ENCODE results near the gene C12orf54. TPM values are rescaled to one million over a fixed set of nuclear protein-coding genes. Genes with fewer than 3 reads are reported as not detected.
A peak's percentile ranks its signal among the peaks of the same experiment; 100 is the strongest.
"Not testable (repeated sequence)": the region's sequence is repeated elsewhere in the genome, so short reads cannot be mapped to it uniquely, and the experiment has no call there.

The C12orf54 gene
- total RNA-seq, 2 experiments from 2014 or later: not detected

- no peaks in the 10 kb centered on the region for H3K9me3 ChIP-seq (ENCODE audit: low read length)
- no peaks in the 10 kb centered on the region for H3K4me1 ChIP-seq (ENCODE audit: insufficient read depth, low read length, poor library complexity, severe bottlenecking)
- H2AFZ ChIP-seq (ENCODE audit: low read length): no peak overlapping the region
- DNase-seq (ENCODE audit: low spot score): peak; percentile 11
- H3K4me2 ChIP-seq (ENCODE audit: low read length): no peak overlapping the region
- no peaks in the 10 kb centered on the region for H3K36me3 ChIP-seq (ENCODE audit: insufficient read depth, low read length)
- no peaks in the 10 kb centered on the region for H3K9me2 ChIP-seq (ENCODE audit: insufficient read depth, low read length)
- TF ChIP-seq EZH2phosphoT487 (IDR thresholded peaks at IDR 0.05; ENCODE audit: borderline replicate concordance, low read depth, low read length) (no peak), CTCF (conservative IDR thresholded peaks at IDR 0.05; ENCODE audit: low read length) (peak; percentile 57)
- H3K79me2 ChIP-seq (ENCODE audit: insufficient read depth, low read depth, low read length): no peaks in the 10 kb centered on the region
- no TSS peak for BruUV-seq (replicated peaks)
- intact Hi-C loops (cut with micrococcal nuclease; ENCODE audit: unreplicated experiment): no loop called here
- POLR2A ChIA-PET: no interaction called here
- no peak overlapping the region for H3K27ac ChIP-seq (ENCODE audit: low read depth, low read length, poor library complexity, severe bottlenecking)
- CTCF ChIA-PET (ENCODE audit: unreplicated experiment): no interaction called here
- H4K20me1 ChIP-seq (ENCODE audit: insufficient read depth, low read length): no peaks in the 10 kb centered on the region
- no peak overlapping the region for H3K4me3 ChIP-seq (ENCODE audit: low read depth, low read length, poor library complexity, severe bottlenecking)
Observed at GRCh38 chr12:48454667-48455066, 27.6 kb upstream of the C12orf54 start.

GRCh38 chr12:48455116-48455515 lies 27.2 kb upstream of the C12orf54 start:
- no peak for TF ChIP-seq CTCF (conservative IDR thresholded peaks at IDR 0.05; ENCODE audit: low read length)
- TF ChIP-seq EZH2phosphoT487 (IDR thresholded peaks at IDR 0.05; ENCODE audit: borderline replicate concordance, low read depth, low read length): no peak
- Histone ChIP-seq H3K9me2 (ENCODE audit: insufficient read depth, low read length) (no peaks in the 10 kb centered on the region), H3K4me2 (ENCODE audit: low read length) (no peak overlapping the region), H3K36me3 (ENCODE audit: insufficient read depth, low read length) (no peaks in the 10 kb centered on the region), H2AFZ (ENCODE audit: low read length) (no peak overlapping the region), H3K4me1 (ENCODE audit: insufficient read depth, low read length, poor library complexity, severe bottlenecking) (no peaks in the 10 kb centered on the region), H3K27ac (ENCODE audit: low read depth, low read length, poor library complexity, severe bottlenecking) (no peak overlapping the region), H4K20me1 (ENCODE audit: insufficient read depth, low read length) (no peaks in the 10 kb centered on the region), H3K9me3 (ENCODE audit: low read length) (no peaks in the 10 kb centered on the region), H3K4me3 (ENCODE audit: low read depth, low read length, poor library complexity, severe bottlenecking) (no peak overlapping the region), H3K79me2 (ENCODE audit: insufficient read depth, low read depth, low read length) (no peaks in the 10 kb centered on the region)
- POLR2A ChIA-PET: interaction anchor here (1.5 kb wide), 1 partner anchor 9 kb away, joined by 4 read pairs; no protein-coding TSS in a partner anchor
- no TSS peak for BruUV-seq (replicated peaks)
- CTCF ChIA-PET (ENCODE audit: unreplicated experiment): no interaction called here
- no peak for DNase-seq (ENCODE audit: low spot score)
- intact Hi-C loops (cut with micrococcal nuclease; ENCODE audit: unreplicated experiment): no loop called here

GRCh38 chr12:48459259-48459658 lies 23.0 kb upstream of the C12orf54 start:
- H3K27ac ChIP-seq (ENCODE audit: low read depth, low read length, poor library complexity, severe bottlenecking): no peak overlapping the region
- DNase-seq (ENCODE audit: low spot score): no peak
- no TSS peak for BruUV-seq (replicated peaks)
- no peaks in the 10 kb centered on the region for H3K4me1 ChIP-seq (ENCODE audit: insufficient read depth, low read length, poor library complexity, severe bottlenecking)
- intact Hi-C loops (cut with micrococcal nuclease; ENCODE audit: unreplicated experiment): no loop called here
- no peak for TF ChIP-seq EZH2phosphoT487 (IDR thresholded peaks at IDR 0.05; ENCODE audit: borderline replicate concordance, low read depth, low read length)
- TF ChIP-seq CTCF (conservative IDR thresholded peaks at IDR 0.05; ENCODE audit: low read length): no peak
- no peaks in the 10 kb centered on the region for H3K79me2 ChIP-seq (ENCODE audit: insufficient read depth, low read depth, low read length)
- no peaks in the 10 kb centered on the region for H3K9me2 ChIP-seq (ENCODE audit: insufficient read depth, low read length)
- no peaks in the 10 kb centered on the region for H4K20me1 ChIP-seq (ENCODE audit: insufficient read depth, low read length)
- no peak overlapping the region for H3K4me3 ChIP-seq (ENCODE audit: low read depth, low read length, poor library complexity, severe bottlenecking)
- no peak overlapping the region for H3K4me2 ChIP-seq (ENCODE audit: low read length)
- ChIA-PET POLR2A (no interaction called here), CTCF (ENCODE audit: unreplicated experiment) (no interaction called here)
- H3K9me3 ChIP-seq (ENCODE audit: low read length): no peaks in the 10 kb centered on the region
- no peak overlapping the region for H2AFZ ChIP-seq (ENCODE audit: low read length)
- H3K36me3 ChIP-seq (ENCODE audit: insufficient read depth, low read length): no peaks in the 10 kb centered on the region

- CTCF ChIA-PET (ENCODE audit: unreplicated experiment): not testable (repeated sequence)
Observed at GRCh38 chr12:48469027-48469426, 13.3 kb upstream of the C12orf54 start.

More at GRCh38 chr12:48469027-48469426, 13.3 kb upstream of the C12orf54 start:
- H3K36me3 ChIP-seq (ENCODE audit: insufficient read depth, low read length); H3K9me2 ChIP-seq (ENCODE audit: insufficient read depth, low read length); DNase-seq (ENCODE audit: low spot score); H3K4me1 ChIP-seq (ENCODE audit: insufficient read depth, low read length, poor library complexity, severe bottlenecking); BruUV-seq (replicated peaks); intact Hi-C loops (cut with micrococcal nuclease; ENCODE audit: unreplicated experiment); H2AFZ ChIP-seq (ENCODE audit: low read length); H3K27ac ChIP-seq (ENCODE audit: low read depth, low read length, poor library complexity, severe bottlenecking); H3K4me3 ChIP-seq (ENCODE audit: low read depth, low read length, poor library complexity, severe bottlenecking); POLR2A ChIA-PET; H4K20me1 ChIP-seq (ENCODE audit: insufficient read depth, low read length); H3K4me2 ChIP-seq (ENCODE audit: low read length); H3K79me2 ChIP-seq (ENCODE audit: insufficient read depth, low read depth, low read length): not testable (repeated sequence)
- H3K9me3 ChIP-seq (ENCODE audit: low read length): 0 out of 2 replicates have a peak, but pooled peaks cover 13% of the 10 kb centered on the region
